GM21786 (cell line): ENCODE results near the gene SETBP1.

ENCODE experiments used
- ATAC-seq: cut with Tn5 transposase; IDR thresholded peaks from one replicate; pipeline ENCODE4 v1.9.1; 2021; ENCODE audit not compliant: unreplicated experiment

The SETBP1 gene

GRCh38 chr18:44921974-44922373, 241.3 kb downstream of the SETBP1 start:
- ATAC-seq = no peak

- no peak for ATAC-seq
Measured at GRCh38 chr18:44922968-44923367, 242.3 kb downstream of the SETBP1 start.

- no peak for ATAC-seq
Measured at GRCh38 chr18:44924785-44925499, 244.3 kb downstream of the SETBP1 start.

- ATAC-seq = no peak
Measured at GRCh38 chr18:44927127-44927849, 246.6 kb downstream of the SETBP1 start.

- no peak for ATAC-seq
Measured at GRCh38 chr18:44934901-44935300, 254.2 kb downstream of the SETBP1 start.

- ATAC-seq = no peak
Measured at GRCh38 chr18:44935455-44935854, 254.8 kb downstream of the SETBP1 start.

- no peak for ATAC-seq
Measured at GRCh38 chr18:44936485-44936884, 255.8 kb downstream of the SETBP1 start.

GRCh38 chr18:44937960-44938719, 257.5 kb downstream of the SETBP1 start:
- no peak for ATAC-seq

- no peak for ATAC-seq
Measured at GRCh38 chr18:44938720-44939665, 258.3 kb downstream of the SETBP1 start.

- ATAC-seq = no peak
Measured at GRCh38 chr18:44941516-44941915, 260.8 kb downstream of the SETBP1 start.

GRCh38 chr18:44942073-44942472, 261.4 kb downstream of the SETBP1 start:
- no peak for ATAC-seq

GRCh38 chr18:44943311-44943881, 262.7 kb downstream of the SETBP1 start:
- ATAC-seq = no peak

- no peak for ATAC-seq
Measured at GRCh38 chr18:44944461-44944860, 263.8 kb downstream of the SETBP1 start.

GRCh38 chr18:44945888-44946401, 265.3 kb downstream of the SETBP1 start:
- ATAC-seq = no peak

- ATAC-seq = no peak
Measured at GRCh38 chr18:44946529-44947113, 265.9 kb downstream of the SETBP1 start.

- no peak for ATAC-seq
Measured at GRCh38 chr18:44949967-44950366, 269.3 kb downstream of the SETBP1 start.

- no peak for ATAC-seq
Measured at GRCh38 chr18:44950685-44951195, 270.1 kb downstream of the SETBP1 start.

- ATAC-seq = no peak
Measured at GRCh38 chr18:44951748-44952147, 271.1 kb downstream of the SETBP1 start.

GRCh38 chr18:44954257-44954656, 273.6 kb downstream of the SETBP1 start:
- no peak for ATAC-seq

GRCh38 chr18:44955825-44956224, 275.1 kb downstream of the SETBP1 start:
- ATAC-seq = no peak
